ENCODE data around the gene NID1.
"Not testable (repeated sequence)": the region's sequence is repeated elsewhere in the genome, so short reads cannot be mapped to it uniquely, and the experiment has no call there.

The NID1 gene

GRCh38 chr1:235976490-235976889 lies 88.4 kb downstream of the NID1 start:
- H3K4me2 ChIP-seq (ENCODE audit: insufficient read depth, low read length) = no peak overlapping the region
- no peak overlapping the region for H3K9ac ChIP-seq (ENCODE audit: low read depth, low read length)
- no peak overlapping the region for H3K27ac ChIP-seq (ENCODE audit: low read length)
- DNase-seq = no peak
- peaks cover 1% of the 10 kb centered on the region for H3K27me3 ChIP-seq (ENCODE audit: insufficient read depth, low read length, poor library complexity)
- H2AFZ ChIP-seq (ENCODE audit: low read depth, low read length) = no peak overlapping the region
- no peaks in the 10 kb centered on the region for H4K20me1 ChIP-seq (ENCODE audit: insufficient read depth, low read length)
- TF ChIP-seq EZH2 (IDR thresholded peaks at IDR 0.05; ENCODE audit: borderline replicate concordance, low read depth, low read length, severe bottlenecking) (no peak), CTCF (IDR thresholded peaks at IDR 0.05; ENCODE audit: borderline replicate concordance, extremely low read depth, low read length, poor library complexity, severe bottlenecking) (no peak)
- no peaks in the 10 kb centered on the region for H3K36me3 ChIP-seq (ENCODE audit: insufficient read depth, low read length)
- H3K4me3 ChIP-seq (ENCODE audit: low read depth in 1 of 2, low read length in 2 of 2) = no peak overlapping the region
- H3K79me2 ChIP-seq (ENCODE audit: insufficient read depth, low read length) = no peaks in the 10 kb centered on the region
- H3K4me1 ChIP-seq (ENCODE audit: insufficient read depth, low read length) = 0 out of 2 replicates have a peak, but pooled peaks cover 4% of the 10 kb centered on the region
- H3K9me3 ChIP-seq (ENCODE audit: insufficient read depth, low read length, severe bottlenecking) = no peaks in the 10 kb centered on the region
- ATAC-seq (ENCODE audit: insufficient read depth, low read depth) = no peak

- Histone ChIP-seq H3K9ac (ENCODE audit: low read depth, low read length) (no peak overlapping the region), H4K20me1 (ENCODE audit: insufficient read depth, low read length) (no peaks in the 10 kb centered on the region), H3K36me3 (ENCODE audit: insufficient read depth, low read length) (no peaks in the 10 kb centered on the region), H3K9me3 (ENCODE audit: insufficient read depth, low read length, severe bottlenecking) (no peaks in the 10 kb centered on the region), H3K27me3 (ENCODE audit: insufficient read depth, low read length, poor library complexity) (peaks cover 5% of the 10 kb centered on the region), H3K79me2 (ENCODE audit: insufficient read depth, low read length) (no peaks in the 10 kb centered on the region), H2AFZ (ENCODE audit: low read depth, low read length) (no peak overlapping the region), H3K4me3 (ENCODE audit: low read depth in 1 of 2, low read length in 2 of 2) (no peak overlapping the region), H3K27ac (ENCODE audit: low read length) (no peak overlapping the region), H3K4me2 (ENCODE audit: insufficient read depth, low read length) (no peak overlapping the region), H3K4me1 (ENCODE audit: insufficient read depth, low read length) (0 out of 2 replicates have a peak, but pooled peaks cover 4% of the 10 kb centered on the region)
- TF ChIP-seq EZH2 (IDR thresholded peaks at IDR 0.05; ENCODE audit: borderline replicate concordance, low read depth, low read length, severe bottlenecking) = no peak
- no peak for TF ChIP-seq CTCF (IDR thresholded peaks at IDR 0.05; ENCODE audit: borderline replicate concordance, extremely low read depth, low read length, poor library complexity, severe bottlenecking)
- ATAC-seq (ENCODE audit: insufficient read depth, low read depth) (no peak), DNase-seq (no peak)
Measured at GRCh38 chr1:235974616-235975015, 90.3 kb downstream of the NID1 start.

- H3K4me3 ChIP-seq (ENCODE audit: low read depth in 1 of 2, low read length in 2 of 2); H3K9me3 ChIP-seq (ENCODE audit: insufficient read depth, low read length, severe bottlenecking); H3K27ac ChIP-seq (ENCODE audit: low read length); H3K36me3 ChIP-seq (ENCODE audit: insufficient read depth, low read length); ATAC-seq (ENCODE audit: insufficient read depth, low read depth); H3K9ac ChIP-seq (ENCODE audit: low read depth, low read length); H4K20me1 ChIP-seq (ENCODE audit: insufficient read depth, low read length); H3K4me1 ChIP-seq (ENCODE audit: insufficient read depth, low read length); H3K4me2 ChIP-seq (ENCODE audit: insufficient read depth, low read length); H3K27me3 ChIP-seq (ENCODE audit: insufficient read depth, low read length, poor library complexity); DNase-seq; H3K79me2 ChIP-seq (ENCODE audit: insufficient read depth, low read length); H2AFZ ChIP-seq (ENCODE audit: low read depth, low read length): not testable (repeated sequence)
Measured at GRCh38 chr1:235972691-235973090, 92.2 kb downstream of the NID1 start.

- ATAC-seq (ENCODE audit: insufficient read depth, low read depth) = no peak
- Histone ChIP-seq H3K27ac (ENCODE audit: low read length) (no peak overlapping the region), H3K9me3 (ENCODE audit: insufficient read depth, low read length, severe bottlenecking) (no peaks in the 10 kb centered on the region), H3K36me3 (ENCODE audit: insufficient read depth, low read length) (no peaks in the 10 kb centered on the region), H3K9ac (ENCODE audit: low read depth, low read length) (no peak overlapping the region), H3K4me3 (ENCODE audit: low read depth in 1 of 2, low read length in 2 of 2) (no peak overlapping the region), H4K20me1 (ENCODE audit: insufficient read depth, low read length) (no peaks in the 10 kb centered on the region), H3K79me2 (ENCODE audit: insufficient read depth, low read length) (no peaks in the 10 kb centered on the region), H2AFZ (ENCODE audit: low read depth, low read length) (no peak overlapping the region), H3K4me1 (ENCODE audit: insufficient read depth, low read length) (0 out of 2 replicates have a peak, but pooled peaks cover 4% of the 10 kb centered on the region), H3K4me2 (ENCODE audit: insufficient read depth, low read length) (no peak overlapping the region), H3K27me3 (ENCODE audit: insufficient read depth, low read length, poor library complexity) (peaks cover 5% of the 10 kb centered on the region)
- DNase-seq = no peak
- no peak for TF ChIP-seq EZH2 (IDR thresholded peaks at IDR 0.05; ENCODE audit: borderline replicate concordance, low read depth, low read length, severe bottlenecking)
- no peak for TF ChIP-seq CTCF (IDR thresholded peaks at IDR 0.05; ENCODE audit: borderline replicate concordance, extremely low read depth, low read length, poor library complexity, severe bottlenecking)
Measured at GRCh38 chr1:235972311-235972689, 92.6 kb downstream of the NID1 start.
